ENCODE measurements around the gene TTBK1. TPM values are rescaled to one million over a fixed set of nuclear protein-coding genes. Genes with fewer than 3 reads are reported as not detected.
A peak's percentile ranks its signal among the peaks of the same experiment; 100 is the strongest.

Gene TTBK1
- total RNA-seq, 1 donor from 2014 or later = not detected

DNA sequence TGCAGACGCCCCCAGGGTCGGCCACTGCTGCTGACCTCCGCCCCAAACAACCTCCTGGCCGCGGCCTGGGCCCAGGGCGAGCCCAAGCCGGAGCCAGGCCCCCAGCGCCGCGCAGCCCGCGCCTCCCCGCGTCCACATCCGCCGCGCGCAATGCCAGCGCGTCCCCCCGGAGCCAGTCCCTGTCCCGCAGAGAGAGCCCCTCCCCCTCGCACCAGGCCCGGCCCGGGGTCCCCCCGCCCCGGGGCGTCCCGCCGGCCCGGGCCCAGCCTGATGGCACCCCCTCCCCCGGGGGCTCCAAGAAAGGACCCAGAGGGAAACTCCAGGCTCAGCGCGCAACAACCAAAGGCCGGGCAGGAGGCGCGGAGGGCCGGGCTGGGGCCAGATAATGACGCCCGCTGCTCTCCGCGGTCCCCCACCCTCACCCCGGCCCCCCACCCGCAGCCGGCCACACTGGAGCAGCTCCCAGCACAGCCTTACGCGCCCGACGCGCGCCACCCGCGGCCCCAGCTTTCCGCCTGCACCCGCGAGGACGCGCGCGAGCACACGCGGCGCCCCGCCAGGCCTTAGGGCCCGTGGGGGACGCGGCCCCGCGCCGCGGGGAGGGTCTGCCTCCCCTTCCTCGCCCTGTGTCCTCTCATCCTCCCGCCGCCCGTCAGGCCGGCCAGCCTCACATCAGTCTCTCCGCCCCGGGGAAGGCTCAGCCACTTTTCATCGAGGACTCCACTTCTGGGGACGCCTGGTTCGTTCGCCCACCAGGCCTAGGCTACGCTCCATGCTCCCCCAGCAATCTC is 41.9 kb downstream of the TTBK1 start:
- H3K27ac ChIP-seq (ENCODE audit: low read depth, low read length) = no peak overlapping the region
- no peak overlapping the region for H3K4me3 ChIP-seq (ENCODE audit: low read length in 3 of 3)
- no peaks in the 10 kb centered on the region for H3K36me3 ChIP-seq (ENCODE audit: control insufficient read depth in 3 of 3, insufficient read depth in 3 of 3, low read length in 3 of 3)
- no peaks in the 10 kb centered on the region for H3K9me3 ChIP-seq (ENCODE audit: control insufficient read depth in 3 of 3, low read length in 3 of 3)
- H3K27me3 ChIP-seq (ENCODE audit: control insufficient read depth in 3 of 3, insufficient read depth in 3 of 3, low read length in 3 of 3) = peaks cover 28 to 45% (median 40%) of the 10 kb centered on the region in 3 donors
- peak overlapping the region in 1 of 3 donors; percentile 3 for H3K9ac ChIP-seq (ENCODE audit: low read depth in 1 of 3, low read length in 3 of 3)
- no peaks in the 10 kb centered on the region for H3K4me1 ChIP-seq (ENCODE audit: control insufficient read depth in 3 of 3, insufficient read depth in 3 of 3, low read length in 3 of 3)

DNA sequence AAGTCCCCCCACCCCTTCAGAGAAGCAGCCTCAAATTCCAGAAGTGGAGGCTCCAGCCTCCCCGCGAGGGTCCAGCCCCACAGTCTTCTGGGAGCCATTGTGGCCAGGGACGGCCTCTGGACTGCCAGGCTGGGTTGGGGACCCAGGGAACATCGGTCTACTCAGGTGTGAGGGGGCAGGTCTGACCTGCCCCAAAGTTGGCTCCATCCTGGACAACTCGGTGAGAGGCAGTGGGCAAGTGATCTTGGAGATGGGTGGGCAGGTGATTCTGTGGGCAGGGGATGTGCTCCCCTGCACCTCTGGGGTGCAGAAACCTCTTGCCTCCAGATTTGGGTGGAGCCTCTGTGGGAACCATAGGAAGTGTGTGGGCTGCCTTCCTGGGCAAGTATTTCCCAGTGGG is 42.6 kb downstream of the TTBK1 start:
- no peaks in the 10 kb centered on the region for H3K36me3 ChIP-seq (ENCODE audit: control insufficient read depth in 3 of 3, insufficient read depth in 3 of 3, low read length in 3 of 3)

DNA sequence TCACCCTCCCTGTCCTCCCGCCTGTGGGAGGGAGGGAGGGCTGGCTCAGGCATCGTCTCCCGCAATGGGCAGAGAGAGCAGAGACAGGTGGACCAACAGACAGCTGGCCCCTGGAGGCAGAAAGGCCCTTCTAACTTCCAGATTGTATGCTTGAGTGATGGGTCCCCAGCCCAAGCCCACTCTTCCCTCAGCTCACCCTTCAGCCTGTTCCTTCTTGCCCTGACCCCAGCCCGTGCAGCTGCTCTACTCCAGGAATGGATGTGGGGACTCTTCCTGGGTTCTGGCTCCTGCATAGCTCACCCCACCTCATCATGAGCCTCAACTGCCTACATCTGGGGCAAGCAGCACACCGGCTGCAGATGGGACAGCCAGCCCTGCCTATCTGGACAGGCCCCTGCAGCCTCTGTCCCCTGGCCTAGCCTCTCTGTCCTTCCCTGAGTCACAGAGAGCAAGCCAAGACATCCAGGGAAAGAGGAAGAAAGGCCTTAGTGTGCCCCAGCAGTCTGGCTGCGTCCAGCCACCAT is 43.2 kb downstream of the TTBK1 start:
- no peak overlapping the region for H3K4me3 ChIP-seq (ENCODE audit: low read length in 3 of 3)
- no peak overlapping the region for H3K27ac ChIP-seq (ENCODE audit: low read depth, low read length)
- H3K36me3 ChIP-seq (ENCODE audit: control insufficient read depth in 3 of 3, insufficient read depth in 3 of 3, low read length in 3 of 3) = no peaks in the 10 kb centered on the region
- H3K9ac ChIP-seq (ENCODE audit: low read depth in 1 of 3, low read length in 3 of 3) = no peak overlapping the region
- H3K4me1 ChIP-seq (ENCODE audit: control insufficient read depth in 3 of 3, insufficient read depth in 3 of 3, low read length in 3 of 3) = no peaks in the 10 kb centered on the region
- no peaks in the 10 kb centered on the region for H3K9me3 ChIP-seq (ENCODE audit: control insufficient read depth in 3 of 3, low read length in 3 of 3)
- H3K27me3 ChIP-seq (ENCODE audit: control insufficient read depth in 3 of 3, insufficient read depth in 3 of 3, low read length in 3 of 3) = peaks cover 25 to 43% (median 34%) of the 10 kb centered on the region in 3 donors

More for the DNA sequence above, 42.6 kb downstream of the TTBK1 start:
- H3K27me3 ChIP-seq (ENCODE audit: control insufficient read depth in 3 of 3, insufficient read depth in 3 of 3, low read length in 3 of 3) = peaks cover 28 to 45% (median 35%) of the 10 kb centered on the region in 3 donors
- no peaks in the 10 kb centered on the region for H3K9me3 ChIP-seq (ENCODE audit: control insufficient read depth in 3 of 3, low read length in 3 of 3)
- H3K27ac ChIP-seq (ENCODE audit: low read depth, low read length) = no peak overlapping the region
- H3K4me3 ChIP-seq (ENCODE audit: low read length in 3 of 3) = no peak overlapping the region
- H3K9ac ChIP-seq (ENCODE audit: low read depth in 1 of 3, low read length in 3 of 3) = no peak overlapping the region
- H3K4me1 ChIP-seq (ENCODE audit: control insufficient read depth in 3 of 3, insufficient read depth in 3 of 3, low read length in 3 of 3) = no peaks in the 10 kb centered on the region

DNA sequence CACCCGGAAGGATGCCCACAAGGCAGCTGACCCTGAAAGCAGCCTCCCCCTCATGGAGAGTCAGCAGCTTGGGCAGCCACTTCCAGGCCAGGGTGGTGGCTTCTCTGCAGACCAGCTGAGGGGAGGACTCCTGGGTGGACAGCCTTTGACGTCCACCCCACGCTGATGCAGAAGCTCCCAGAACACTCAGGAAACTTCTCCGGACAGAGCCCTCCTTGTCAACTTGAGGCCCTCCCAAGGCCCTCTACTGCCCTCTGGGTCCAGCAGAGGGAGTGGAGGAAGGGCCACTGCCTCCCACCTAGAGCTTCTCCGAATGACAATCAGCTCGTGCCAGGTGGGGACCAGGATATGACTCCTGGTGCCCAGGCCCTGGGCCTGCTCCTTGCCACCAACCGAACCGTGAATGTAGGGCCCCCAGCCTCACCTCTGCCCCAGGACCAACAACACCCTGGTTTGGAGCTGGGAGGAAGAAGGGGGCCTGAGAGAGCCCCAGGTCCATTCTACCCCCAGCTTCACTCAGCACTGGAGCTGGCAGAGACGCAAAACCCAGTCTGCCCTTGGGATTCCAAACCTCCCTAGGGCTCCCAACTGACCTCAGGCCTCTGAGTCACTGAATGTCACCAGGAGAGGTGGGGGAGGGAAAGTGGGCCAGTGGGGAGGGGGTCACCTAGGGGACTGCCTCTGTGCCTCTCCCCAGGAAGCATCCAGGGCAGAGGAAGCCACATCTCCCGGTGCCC is 43.9 kb downstream of the TTBK1 start:
- Histone ChIP-seq H3K4me1 (ENCODE audit: control insufficient read depth in 3 of 3, insufficient read depth in 3 of 3, low read length in 3 of 3) (no peaks in the 10 kb centered on the region), H3K9ac (ENCODE audit: low read depth in 1 of 3, low read length in 3 of 3) (no peak overlapping the region), H3K9me3 (ENCODE audit: control insufficient read depth in 3 of 3, low read length in 3 of 3) (no peaks in the 10 kb centered on the region), H3K4me3 (ENCODE audit: low read length in 3 of 3) (no peak overlapping the region), H3K27ac (ENCODE audit: low read depth, low read length) (no peak overlapping the region), H3K27me3 (ENCODE audit: control insufficient read depth in 3 of 3, insufficient read depth in 3 of 3, low read length in 3 of 3) (peaks cover 20 to 37% (median 34%) of the 10 kb centered on the region in 3 donors), H3K36me3 (ENCODE audit: control insufficient read depth in 3 of 3, insufficient read depth in 3 of 3, low read length in 3 of 3) (no peaks in the 10 kb centered on the region)

DNA sequence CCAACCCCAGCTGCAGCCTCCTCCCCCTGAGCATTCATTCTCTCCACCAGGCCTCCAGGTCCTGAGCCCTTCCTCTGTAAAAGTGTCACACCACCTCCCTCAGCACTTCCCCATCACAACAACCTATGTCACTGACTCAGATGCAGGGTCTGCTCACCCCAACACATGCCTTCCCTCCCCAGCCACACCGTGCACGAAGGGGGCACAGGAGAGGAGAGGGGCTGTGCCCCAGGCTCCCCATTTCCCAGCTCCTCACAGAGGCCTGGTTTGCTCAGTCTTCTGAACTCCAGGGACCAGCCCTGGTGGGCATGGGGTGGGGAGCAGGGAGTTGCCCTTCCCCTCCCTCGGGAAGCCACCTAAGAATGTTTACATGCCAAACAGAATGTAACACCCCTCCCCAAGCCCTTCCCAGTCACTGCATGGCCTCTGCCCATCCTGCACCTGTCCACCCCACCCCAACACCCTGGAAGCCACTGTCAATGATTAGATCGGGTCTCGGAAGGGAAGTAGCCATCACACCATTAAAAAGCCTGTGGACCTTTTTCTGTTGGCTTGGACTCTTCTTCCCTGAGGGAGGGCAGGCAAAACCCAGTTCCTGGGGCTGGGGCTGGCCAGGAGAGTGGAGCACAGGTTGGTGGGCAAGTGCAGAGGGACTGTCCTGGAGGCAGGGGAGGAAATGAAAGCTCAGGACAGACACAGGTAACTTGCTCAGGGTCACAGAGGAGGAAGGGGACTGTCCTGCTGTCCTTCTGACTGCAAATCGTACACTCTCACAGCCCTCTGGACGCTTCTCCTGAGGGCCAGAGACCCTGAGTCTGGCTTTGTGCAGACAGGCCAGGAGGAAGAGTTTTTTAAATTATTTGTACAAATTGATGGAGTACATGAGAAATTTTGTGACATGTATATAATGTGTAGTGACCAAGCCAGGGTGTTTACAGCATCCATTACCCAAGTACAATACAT is 44.7 kb downstream of the TTBK1 start:
- H3K27me3 ChIP-seq (ENCODE audit: control insufficient read depth in 3 of 3, insufficient read depth in 3 of 3, low read length in 3 of 3) = peaks cover 15 to 30% (median 27%) of the 10 kb centered on the region in 3 donors
- no peak overlapping the region for H3K4me3 ChIP-seq (ENCODE audit: low read length in 3 of 3)
- no peak overlapping the region for H3K27ac ChIP-seq (ENCODE audit: low read depth, low read length)
- H3K4me1 ChIP-seq (ENCODE audit: control insufficient read depth in 3 of 3, insufficient read depth in 3 of 3, low read length in 3 of 3) = no peaks in the 10 kb centered on the region
- no peak overlapping the region for H3K9ac ChIP-seq (ENCODE audit: low read depth in 1 of 3, low read length in 3 of 3)
- no peaks in the 10 kb centered on the region for H3K36me3 ChIP-seq (ENCODE audit: control insufficient read depth in 3 of 3, insufficient read depth in 3 of 3, low read length in 3 of 3)
- H3K9me3 ChIP-seq (ENCODE audit: control insufficient read depth in 3 of 3, low read length in 3 of 3) = no peaks in the 10 kb centered on the region

DNA sequence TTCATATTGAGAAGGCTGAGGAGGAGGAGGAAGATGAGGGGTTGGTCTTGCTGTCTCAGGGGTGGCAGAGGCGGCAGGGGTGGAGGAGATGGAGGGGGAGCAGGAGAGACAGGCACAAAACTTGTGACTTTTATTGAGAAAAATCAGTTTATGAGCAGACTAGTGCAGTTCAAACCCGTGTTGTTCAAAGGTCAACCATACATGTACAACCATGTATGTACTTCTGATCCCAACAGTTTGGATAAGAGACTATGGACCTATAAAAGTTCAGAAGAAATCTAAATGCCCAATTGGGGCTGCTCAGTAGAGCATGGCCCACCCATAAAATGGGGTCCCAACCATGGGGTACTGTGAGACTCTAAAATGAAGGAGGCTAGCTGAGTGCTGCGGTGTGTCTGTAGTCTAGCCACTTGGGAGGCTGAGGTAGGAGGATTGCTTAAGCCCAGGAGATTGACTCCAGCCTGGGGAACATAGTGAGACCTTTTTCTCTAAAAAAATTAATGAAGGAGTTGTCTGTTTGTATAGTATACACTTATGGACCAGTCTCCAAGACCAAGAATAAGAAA is 47.1 kb downstream of the TTBK1 start:
- Histone ChIP-seq H3K36me3 (ENCODE audit: control insufficient read depth in 3 of 3, insufficient read depth in 3 of 3, low read length in 3 of 3) (no peaks in the 10 kb centered on the region), H3K9ac (ENCODE audit: low read depth in 1 of 3, low read length in 3 of 3) (no peak overlapping the region), H3K4me1 (ENCODE audit: control insufficient read depth in 3 of 3, insufficient read depth in 3 of 3, low read length in 3 of 3) (no peaks in the 10 kb centered on the region), H3K9me3 (ENCODE audit: control insufficient read depth in 3 of 3, low read length in 3 of 3) (no peaks in the 10 kb centered on the region), H3K4me3 (ENCODE audit: low read length in 3 of 3) (no peak overlapping the region), H3K27ac (ENCODE audit: low read depth, low read length) (no peak overlapping the region), H3K27me3 (ENCODE audit: control insufficient read depth in 3 of 3, insufficient read depth in 3 of 3, low read length in 3 of 3) (peaks cover 8 to 15% (median 9%) of the 10 kb centered on the region in 3 donors)

DNA sequence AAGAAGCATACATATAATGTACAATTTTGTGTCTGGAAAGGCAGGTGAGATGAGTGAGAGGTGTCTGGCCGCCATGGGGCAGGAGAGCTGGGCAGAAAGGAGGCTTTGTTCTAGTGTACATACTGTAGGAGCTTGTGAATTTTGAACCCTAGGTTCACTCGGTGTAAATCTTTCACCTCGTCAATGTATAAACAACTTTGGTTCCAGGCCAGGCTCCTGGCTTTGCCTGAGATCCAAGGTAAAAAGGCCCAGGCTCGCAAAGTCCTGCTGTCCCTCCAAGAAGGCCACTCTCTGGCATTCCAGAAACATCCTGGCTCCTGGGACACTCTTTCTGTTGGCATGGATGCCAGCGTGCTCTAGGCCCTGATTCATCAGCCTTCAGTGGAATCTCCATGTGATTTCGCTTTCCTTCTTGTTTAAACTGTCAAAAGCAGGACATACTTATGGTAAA is 47.6 kb downstream of the TTBK1 start:
- Histone ChIP-seq H3K36me3 (ENCODE audit: control insufficient read depth in 3 of 3, insufficient read depth in 3 of 3, low read length in 3 of 3) (no peaks in the 10 kb centered on the region), H3K9ac (ENCODE audit: low read depth in 1 of 3, low read length in 3 of 3) (no peak overlapping the region)

DNA sequence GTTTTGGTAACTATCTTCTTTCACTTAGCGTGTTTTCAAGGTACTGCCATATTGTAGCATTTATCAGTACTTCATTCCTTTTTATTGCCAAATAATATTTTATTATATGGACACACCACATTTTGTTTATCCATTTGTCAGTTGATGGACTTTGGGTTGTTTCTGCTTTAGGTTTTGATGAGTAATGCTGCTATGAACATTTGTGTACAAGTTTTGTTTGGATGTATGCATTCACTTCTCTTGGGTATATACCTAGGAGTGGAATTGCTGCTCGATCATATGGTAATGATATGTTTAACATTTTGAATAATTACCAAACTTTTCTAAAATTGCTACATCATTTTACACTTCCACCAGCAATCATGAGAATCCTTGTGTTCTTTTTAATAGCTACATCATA is 48.4 kb downstream of the TTBK1 start:
- H3K4me3 ChIP-seq (ENCODE audit: low read length in 3 of 3) = no peak overlapping the region
- H3K27me3 ChIP-seq (ENCODE audit: control insufficient read depth in 3 of 3, insufficient read depth in 3 of 3, low read length in 3 of 3) = peaks cover 0 to 4% (median 0%) of the 10 kb centered on the region in 3 donors
- H3K9ac ChIP-seq (ENCODE audit: low read depth in 1 of 3, low read length in 3 of 3) = no peak overlapping the region
- H3K9me3 ChIP-seq (ENCODE audit: control insufficient read depth in 3 of 3, low read length in 3 of 3) = no peaks in the 10 kb centered on the region
- H3K27ac ChIP-seq (ENCODE audit: low read depth, low read length) = no peak overlapping the region
- H3K4me1 ChIP-seq (ENCODE audit: control insufficient read depth in 3 of 3, insufficient read depth in 3 of 3, low read length in 3 of 3) = no peaks in the 10 kb centered on the region
- no peaks in the 10 kb centered on the region for H3K36me3 ChIP-seq (ENCODE audit: control insufficient read depth in 3 of 3, insufficient read depth in 3 of 3, low read length in 3 of 3)

More for the DNA sequence above, 47.6 kb downstream of the TTBK1 start:
- Histone ChIP-seq H3K27me3 (ENCODE audit: control insufficient read depth in 3 of 3, insufficient read depth in 3 of 3, low read length in 3 of 3) (peaks cover 3 to 12% (median 4%) of the 10 kb centered on the region in 3 donors), H3K27ac (ENCODE audit: low read depth, low read length) (no peak overlapping the region), H3K4me1 (ENCODE audit: control insufficient read depth in 3 of 3, insufficient read depth in 3 of 3, low read length in 3 of 3) (no peaks in the 10 kb centered on the region), H3K9me3 (ENCODE audit: control insufficient read depth in 3 of 3, low read length in 3 of 3) (no peaks in the 10 kb centered on the region), H3K4me3 (ENCODE audit: low read length in 3 of 3) (no peak overlapping the region)

DNA sequence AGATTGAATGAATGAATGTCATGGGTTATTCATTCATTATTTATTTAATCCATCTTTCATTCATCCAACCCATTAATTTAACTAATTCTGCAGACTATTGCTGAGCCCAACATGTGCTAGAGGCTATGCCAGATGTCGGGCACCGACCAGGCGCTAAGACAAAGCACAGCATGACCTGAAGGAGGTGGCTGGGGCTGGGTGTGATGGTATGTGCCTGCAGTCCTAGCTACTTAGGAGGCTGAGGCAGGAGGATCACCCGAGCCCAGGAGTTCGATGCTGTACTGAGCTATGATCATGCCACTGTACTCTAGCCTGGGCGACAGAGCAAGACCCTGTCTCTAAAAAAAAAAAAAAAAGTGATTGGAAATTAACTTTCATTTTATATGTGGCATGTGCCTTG is 49.1 kb downstream of the TTBK1 start:
- Histone ChIP-seq H3K4me3 (ENCODE audit: low read length in 3 of 3) (no peak overlapping the region), H3K9ac (ENCODE audit: low read depth in 1 of 3, low read length in 3 of 3) (no peak overlapping the region), H3K27me3 (ENCODE audit: control insufficient read depth in 3 of 3, insufficient read depth in 3 of 3, low read length in 3 of 3) (peaks cover 0 to 3% (median under 1%) of the 10 kb centered on the region in 3 donors), H3K4me1 (ENCODE audit: control insufficient read depth in 3 of 3, insufficient read depth in 3 of 3, low read length in 3 of 3) (no peaks in the 10 kb centered on the region), H3K27ac (ENCODE audit: low read depth, low read length) (no peak overlapping the region), H3K9me3 (ENCODE audit: control insufficient read depth in 3 of 3, low read length in 3 of 3) (no peaks in the 10 kb centered on the region), H3K36me3 (ENCODE audit: control insufficient read depth in 3 of 3, insufficient read depth in 3 of 3, low read length in 3 of 3) (no peaks in the 10 kb centered on the region)

Measured in skeletal muscle tissue (tissue), 4 donors.